Astrocyte (in vitro differentiated cells and primary cell): Measurements from ENCODE around the gene KRT73. TPM values are rescaled to one million over a fixed set of nuclear protein-coding genes. Genes with fewer than 3 reads are reported as not detected.

Experiments
- DNase-seq: peaks from one replicate; pipeline ENCODE4 v3.0.0-alpha.2; 2010; ENCODE audit warnings: low read depth
- FAIRE-seq: peaks from 2 replicates; lab custom pipeline; 2011; peaks lifted over from hg19 to GRCh38; lab: Jason Lieb, UNC
- H2AFZ ChIP-seq: 2 replicates; pipeline ENCODE4 v1.6.0; 2012; ENCODE audit warnings: low read depth, low read length, inconsistent platforms
- H3K27ac ChIP-seq: 2 replicates; pipeline ENCODE4 v1.5.1; 2011; ENCODE audit warnings: low read depth, low read length, inconsistent platforms
- H3K27me3 ChIP-seq: 2 replicates; pipeline ENCODE4 v1.6.0; 2011; ENCODE audit warnings: low read length, inconsistent platforms; ENCODE audit not compliant: insufficient read depth
- H3K36me3 ChIP-seq: 2 replicates; pipeline ENCODE4 v1.5.1; 2011; ENCODE audit warnings: low read length, inconsistent platforms; ENCODE audit not compliant: insufficient read depth
- H3K4me1 ChIP-seq: 2 replicates; pipeline ENCODE4 v1.5.1; 2011; ENCODE audit warnings: low read length, inconsistent platforms; ENCODE audit not compliant: insufficient read depth
- H3K4me2 ChIP-seq: 2 replicates; pipeline ENCODE4 v1.6.0; 2012; ENCODE audit warnings: low read length, inconsistent platforms
- H3K4me3 ChIP-seq: 2 replicates; pipeline ENCODE4 v1.5.1; 2011; ENCODE audit warnings: low read depth, mild to moderate bottlenecking, low read length, inconsistent platforms; ENCODE audit not compliant: insufficient read depth
- H3K79me2 ChIP-seq: 2 replicates; pipeline ENCODE4 v1.6.0; 2012; ENCODE audit warnings: mild to moderate bottlenecking, low read length, inconsistent platforms; ENCODE audit not compliant: insufficient read depth
- H3K9ac ChIP-seq: 2 replicates; pipeline ENCODE4 v1.6.0; 2012; ENCODE audit warnings: mild to moderate bottlenecking, low read length, inconsistent platforms
- H3K9me3 ChIP-seq: 2 replicates; pipeline ENCODE4 v1.5.1; 2012; ENCODE audit warnings: low read depth, mild to moderate bottlenecking, low read length, inconsistent platforms; ENCODE audit not compliant: insufficient read depth
- H4K20me1 ChIP-seq: 2 replicates; pipeline ENCODE4 v1.6.0; 2012; ENCODE audit warnings: low read length, inconsistent platforms; ENCODE audit not compliant: insufficient read depth
- H3K27ac Mint-ChIP-seq: one replicate; pipeline ENCODE4 v1.8.0; 2021; ENCODE audit warnings: mild to moderate bottlenecking, mixed read lengths; ENCODE audit not compliant: unreplicated experiment
- H3K27me3 Mint-ChIP-seq: one replicate; pipeline ENCODE4 v1.8.0; 2021; ENCODE audit warnings: low read depth, mixed read lengths; ENCODE audit not compliant: unreplicated experiment
- H3K36me3 Mint-ChIP-seq: one replicate; pipeline ENCODE4 v1.8.0; 2021; ENCODE audit warnings: low read depth, mixed read lengths; ENCODE audit not compliant: unreplicated experiment
- H3K4me1 Mint-ChIP-seq: one replicate; pipeline ENCODE4 v1.8.0; 2021; ENCODE audit warnings: low read depth, mixed read lengths; ENCODE audit not compliant: unreplicated experiment
- H3K4me3 Mint-ChIP-seq: one replicate; pipeline ENCODE4 v1.8.0; 2021; ENCODE audit warnings: mild to moderate bottlenecking, moderate library complexity, mixed read lengths; ENCODE audit not compliant: unreplicated experiment
- H3K9me3 Mint-ChIP-seq: one replicate; pipeline ENCODE4 v1.8.0; 2021; ENCODE audit warnings: mild to moderate bottlenecking, mixed read lengths; ENCODE audit not compliant: unreplicated experiment
- CTCF ChIP-seq: IDR thresholded peaks from 2 replicates; pipeline ENCODE4 v1.5.1; 2011; ENCODE audit warnings: low read depth, mild to moderate bottlenecking, inconsistent platforms, low read length, moderate library complexity; ENCODE audit not compliant: insufficient read depth
- EZH2 ChIP-seq: IDR thresholded peaks from 2 replicates; pipeline ENCODE4 v1.6.1; 2012; ENCODE audit warnings: mild to moderate bottlenecking, low read length, inconsistent platforms; ENCODE audit not compliant: insufficient read depth
- total RNA-seq: library from RNA; stranded (reverse); gene quantifications from 2 replicates; pipeline ENCODE4 v1.2.1, GENCODE V29; 2021

KRT73 gene
- total RNA-seq, 1 donor from 2014 or later: not detected

GRCh38 chr12:52631676-52632459 is 13.5 kb upstream of the KRT73 start:
- TF ChIP-seq CTCF (no peak), EZH2 (no peak)
- no peaks in the 10 kb centered on the region for H3K36me3 ChIP-seq
- H3K27me3 Mint-ChIP-seq: peaks cover 60% of the 10 kb centered on the region

GRCh38 chr12:52631264-52631663 is 12.9 kb upstream of the KRT73 start:
- H3K4me2 ChIP-seq: no peak overlapping the region

More at GRCh38 chr12:52631676-52632459, 13.5 kb upstream of the KRT73 start:
- no peak overlapping the region for H3K4me2 ChIP-seq
- H3K9me3 ChIP-seq: no peaks in the 10 kb centered on the region
- no peaks in the 10 kb centered on the region for H3K4me1 ChIP-seq
- Mint-ChIP-seq H3K4me3 (no peak overlapping the region), H3K27ac (no peak overlapping the region), H3K36me3 (peaks cover 2% of the 10 kb centered on the region), H3K9me3 (no peaks in the 10 kb centered on the region), H3K4me1 (no peaks in the 10 kb centered on the region)
- H3K79me2 ChIP-seq: no peaks in the 10 kb centered on the region
- H3K9ac ChIP-seq: no peak overlapping the region
- no peak overlapping the region for H3K27ac ChIP-seq
- no peak overlapping the region for H3K4me3 ChIP-seq
- DNase-seq: no peak
- no peak overlapping the region for H2AFZ ChIP-seq
- H3K27me3 ChIP-seq: peaks cover 17% of the 10 kb centered on the region
- H4K20me1 ChIP-seq: no peaks in the 10 kb centered on the region
- FAIRE-seq: no peak

More at GRCh38 chr12:52631264-52631663, 12.9 kb upstream of the KRT73 start:
- Histone ChIP-seq H3K27ac (no peak overlapping the region), H3K9ac (no peak overlapping the region), H2AFZ (no peak overlapping the region), H3K27me3 (peaks cover 22% of the 10 kb centered on the region), H3K36me3 (no peaks in the 10 kb centered on the region), H3K79me2 (no peaks in the 10 kb centered on the region), H3K4me3 (no peak overlapping the region), H3K4me1 (no peaks in the 10 kb centered on the region), H4K20me1 (no peaks in the 10 kb centered on the region), H3K9me3 (no peaks in the 10 kb centered on the region)
- DNase-seq (no peak), FAIRE-seq (no peak)
- H3K27me3 Mint-ChIP-seq: peaks cover 62% of the 10 kb centered on the region
- TF ChIP-seq CTCF (no peak), EZH2 (no peak)
- H3K4me3 Mint-ChIP-seq: no peak overlapping the region
- peaks cover 2% of the 10 kb centered on the region for H3K36me3 Mint-ChIP-seq
- no peaks in the 10 kb centered on the region for H3K9me3 Mint-ChIP-seq
- no peak overlapping the region for H3K27ac Mint-ChIP-seq
- H3K4me1 Mint-ChIP-seq: no peaks in the 10 kb centered on the region
